GM21367 (cell line): ENCODE measurements around the gene SHANK1.
"Not testable (repeated sequence)": the region's sequence is repeated elsewhere in the genome, so short reads cannot be mapped to it uniquely, and the experiment has no call there.

Experiments
- ATAC-seq: cut with Tn5 transposase; IDR thresholded peaks from one replicate; pipeline ENCODE4 v1.9.1; 2021; ENCODE audit not compliant: unreplicated experiment

SHANK1 gene

GRCh38 chr19:50719566-50719965 lies at the start of gene SHANK1:
SHANK1 (minus strand) TSS chr19:50719802; CDS start chr19:50716919, 2,883 bp downstream.
- ATAC-seq: no peak

- no peak for ATAC-seq
Measured at GRCh38 chr19:50768277-50768676, 48.7 kb upstream of the SHANK1 start.

DNA sequence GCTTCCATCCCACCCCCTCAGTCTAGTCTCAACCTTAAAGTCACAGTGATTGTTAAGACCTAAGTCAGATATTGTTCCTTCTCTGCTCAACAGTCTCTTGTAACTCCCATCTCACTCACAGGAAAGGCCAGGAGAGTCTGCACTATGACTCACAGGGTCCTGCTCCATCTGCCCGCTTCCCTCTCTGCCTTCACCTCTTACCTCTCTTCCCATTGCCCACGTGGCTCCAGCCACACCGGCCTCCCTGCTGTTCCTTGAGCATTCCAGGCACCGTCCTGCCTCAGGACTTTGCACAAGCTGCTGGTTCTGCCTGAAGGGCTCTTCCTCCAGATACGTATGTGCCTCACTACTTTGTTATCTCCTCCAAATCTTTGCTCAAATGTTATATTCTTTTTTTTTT lies 47.7 kb upstream of the SHANK1 start:
- ATAC-seq: not testable (repeated sequence)

DNA sequence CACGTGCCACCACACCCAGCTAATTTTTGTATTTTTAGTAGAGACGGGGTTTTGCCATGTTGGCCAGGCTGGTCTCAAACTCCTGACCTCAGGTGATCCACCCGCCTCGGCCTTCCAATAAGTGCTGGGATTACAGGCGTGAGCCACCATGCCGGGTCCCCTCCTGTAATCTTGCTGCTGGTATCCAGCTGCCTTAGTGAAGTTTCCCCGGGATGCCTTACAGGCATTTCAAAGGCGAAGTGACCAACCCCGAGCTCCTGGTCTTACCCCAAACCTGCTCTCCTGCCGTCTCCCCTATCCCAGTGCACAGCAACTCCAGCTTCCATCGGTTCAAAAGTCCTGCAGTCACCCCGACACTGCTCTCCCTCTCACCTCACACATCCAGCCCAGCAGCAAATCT lies 47.1 kb upstream of the SHANK1 start:
- not testable (repeated sequence) for ATAC-seq

DNA sequence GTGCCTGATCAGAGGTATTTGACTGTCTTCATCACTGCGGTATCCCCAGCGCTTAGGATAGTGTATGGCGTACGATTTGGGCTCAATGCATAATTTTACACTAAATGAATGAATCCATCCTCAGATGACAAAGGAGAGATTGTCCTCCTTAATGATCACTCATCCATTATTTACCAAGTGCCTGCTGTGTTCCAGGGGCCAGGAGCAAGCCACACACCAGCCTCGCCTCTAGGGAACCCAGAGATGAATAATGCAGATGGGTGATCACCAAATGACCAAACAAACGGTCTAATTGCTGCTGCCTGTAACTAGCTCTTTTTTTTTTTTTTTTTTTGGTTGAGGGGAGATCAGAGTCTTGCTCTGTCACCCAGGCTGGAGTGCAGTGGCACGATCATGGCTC lies 44.8 kb upstream of the SHANK1 start:
- ATAC-seq: no peak

- ATAC-seq: not testable (repeated sequence)
Measured at GRCh38 chr19:50763521-50763920, 43.9 kb upstream of the SHANK1 start.

- ATAC-seq: not testable (repeated sequence)
Measured at GRCh38 chr19:50761501-50761900, 41.9 kb upstream of the SHANK1 start.

GRCh38 chr19:50759886-50760285 lies 40.3 kb upstream of the SHANK1 start:
- no peak for ATAC-seq

DNA sequence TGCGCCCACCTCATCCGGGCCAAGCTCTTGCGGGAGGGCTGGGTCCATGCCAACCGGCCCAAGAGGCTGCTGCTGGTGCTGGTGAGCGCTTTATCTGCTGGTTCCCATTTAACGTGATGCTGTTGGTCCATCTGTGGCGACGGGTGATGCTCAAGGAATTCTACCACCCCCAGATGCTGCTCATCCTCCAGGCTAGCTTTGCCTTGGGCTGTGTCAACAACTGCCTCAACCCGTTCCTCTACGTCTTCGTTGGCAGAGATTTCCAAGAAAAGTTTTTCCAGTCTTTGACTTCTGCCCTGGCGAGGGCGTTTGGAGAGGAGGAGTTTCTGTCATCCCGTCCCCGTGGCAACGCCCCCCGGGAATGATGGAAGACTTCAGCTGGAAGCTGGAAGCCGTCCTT lies 39.5 kb upstream of the SHANK1 start:
- ATAC-seq: not testable (repeated sequence)

GRCh38 chr19:50757624-50758023 lies 38.0 kb upstream of the SHANK1 start:
- not testable (repeated sequence) for ATAC-seq

DNA sequence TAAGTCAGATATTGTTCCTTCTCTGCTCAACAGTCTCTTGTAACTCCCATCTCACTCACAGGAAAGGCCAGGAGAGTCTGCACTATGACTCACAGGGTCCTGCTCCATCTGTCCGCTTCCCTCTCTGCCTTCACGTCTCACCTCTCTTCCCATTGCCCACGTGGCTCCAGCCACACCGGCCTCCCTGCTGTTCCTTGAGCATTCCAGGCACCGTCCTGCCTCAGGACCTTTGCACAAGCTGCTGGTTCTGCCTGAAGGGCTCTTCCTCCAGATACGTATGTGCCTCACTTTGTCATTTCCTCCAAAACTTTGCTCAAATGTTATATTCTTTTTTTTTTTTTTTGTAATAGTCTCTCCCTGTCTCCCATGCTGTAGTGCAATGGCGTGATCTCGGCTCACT lies 36.6 kb upstream of the SHANK1 start:
- not testable (repeated sequence) for ATAC-seq

DNA sequence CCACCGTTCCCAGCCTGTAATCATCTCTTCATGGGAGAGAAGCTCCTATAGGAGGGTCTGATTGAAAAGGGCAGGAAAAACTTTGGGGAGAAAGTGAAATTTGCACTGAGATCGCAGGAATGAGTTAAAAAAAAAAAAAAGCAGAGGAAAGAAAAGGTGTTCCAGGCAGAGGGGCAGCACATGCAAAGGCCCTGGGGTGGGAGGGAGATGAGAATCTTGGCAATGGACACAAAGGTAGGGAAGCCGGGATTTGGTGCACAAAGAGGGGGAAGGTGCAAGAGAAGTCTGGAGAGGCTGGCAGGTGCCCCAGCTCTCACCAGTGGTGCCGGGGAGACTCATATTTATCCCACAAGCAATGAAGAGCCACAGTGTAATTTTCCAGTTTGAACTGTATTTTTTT lies 34.3 kb upstream of the SHANK1 start:
- no peak for ATAC-seq

DNA sequence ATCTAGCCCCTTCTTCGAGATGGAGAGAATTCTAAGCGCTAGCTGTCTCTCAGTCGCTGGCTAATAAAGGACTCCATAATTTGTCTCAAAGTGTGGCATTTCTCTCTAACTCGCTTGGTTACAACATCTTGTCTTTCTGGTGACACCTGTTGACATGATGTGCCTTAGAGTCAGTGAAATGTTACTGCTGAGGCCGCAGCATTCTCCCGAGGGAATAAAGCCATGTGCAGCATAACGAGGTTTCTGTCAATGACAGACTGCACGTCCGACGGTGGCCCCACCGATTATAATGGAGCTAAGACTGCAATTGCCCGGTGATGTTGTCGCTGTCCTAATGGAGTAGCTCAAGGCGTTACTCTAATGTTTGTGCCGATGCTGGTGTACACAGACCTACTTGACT lies 30.4 kb upstream of the SHANK1 start:
- ATAC-seq: no peak

DNA sequence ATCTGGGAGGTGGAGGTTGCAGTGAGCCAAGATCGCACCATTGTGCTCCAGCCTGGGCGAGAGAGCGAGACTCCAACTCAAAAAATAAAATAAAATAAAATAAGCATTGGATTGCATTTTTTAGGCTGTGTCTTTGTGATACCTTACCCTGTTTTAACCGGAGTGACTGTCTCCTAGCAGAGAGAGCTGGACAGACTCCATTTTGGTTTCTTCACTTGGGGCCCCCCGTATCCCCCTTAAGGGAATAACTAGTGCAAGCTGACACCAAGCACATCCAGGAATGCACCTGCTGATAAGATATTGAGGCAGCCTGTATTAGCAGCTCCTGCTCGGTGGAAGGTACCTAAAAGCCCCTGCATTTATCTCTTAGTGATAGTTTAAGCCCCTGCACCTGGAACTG lies 29.9 kb upstream of the SHANK1 start:
- ATAC-seq: no peak

DNA sequence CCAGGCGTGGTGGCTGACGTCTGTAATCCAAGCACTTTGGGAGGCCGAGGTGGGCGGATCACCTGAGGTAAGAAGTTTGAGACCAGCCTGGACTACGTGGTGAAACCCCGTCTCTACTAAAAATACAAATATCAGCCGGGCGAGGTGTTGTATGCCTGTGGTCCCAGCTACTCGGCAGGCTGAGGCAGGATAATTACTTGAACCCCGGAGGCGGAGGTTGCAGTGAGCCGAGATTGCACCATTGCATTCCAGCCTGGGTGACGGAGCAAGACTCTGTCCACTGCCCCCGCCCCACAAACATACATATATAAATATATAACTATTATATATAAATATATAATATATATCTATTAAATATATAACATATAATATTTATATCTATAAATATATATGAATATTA lies 27.5 kb upstream of the SHANK1 start:
- ATAC-seq: not testable (repeated sequence)

DNA sequence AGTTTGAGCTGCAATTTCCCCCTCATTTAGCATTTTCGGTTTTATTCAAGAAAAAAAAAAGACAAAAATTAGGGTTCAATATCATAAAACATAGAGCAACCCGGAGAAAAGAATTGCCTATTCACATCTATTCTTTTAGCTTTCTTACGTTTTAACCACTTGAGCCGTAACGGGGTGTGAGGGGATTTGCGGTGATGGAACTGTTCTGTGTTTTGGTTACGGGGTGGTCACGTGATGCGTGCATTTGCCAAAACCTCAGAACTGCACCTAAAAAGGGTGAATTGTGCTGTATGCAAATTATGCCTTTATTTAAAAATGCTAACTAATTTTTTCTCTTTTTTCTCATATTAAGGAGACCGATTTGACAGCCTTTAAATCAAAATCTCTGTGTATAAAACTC lies 25.6 kb upstream of the SHANK1 start:
- no peak for ATAC-seq

DNA sequence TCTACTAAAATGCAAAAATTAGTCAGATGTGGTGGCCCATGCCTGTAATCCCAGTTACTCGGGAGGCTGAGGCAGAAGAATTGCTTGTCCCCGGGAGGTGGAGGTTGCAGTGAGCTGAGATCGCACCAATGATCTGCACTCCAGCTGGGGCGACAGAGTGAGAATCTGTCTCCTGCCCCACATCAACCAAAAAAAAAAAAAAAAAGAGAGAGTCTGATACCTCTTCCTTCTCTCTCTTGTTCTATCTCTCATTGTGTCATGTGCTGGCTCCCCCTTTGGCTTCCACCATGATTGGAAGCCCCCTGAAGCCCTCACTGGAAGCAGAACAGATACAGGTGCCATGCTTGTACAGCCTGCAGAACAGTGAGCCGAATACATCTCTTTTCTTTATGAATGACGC lies 23.9 kb upstream of the SHANK1 start:
- no peak for ATAC-seq

DNA sequence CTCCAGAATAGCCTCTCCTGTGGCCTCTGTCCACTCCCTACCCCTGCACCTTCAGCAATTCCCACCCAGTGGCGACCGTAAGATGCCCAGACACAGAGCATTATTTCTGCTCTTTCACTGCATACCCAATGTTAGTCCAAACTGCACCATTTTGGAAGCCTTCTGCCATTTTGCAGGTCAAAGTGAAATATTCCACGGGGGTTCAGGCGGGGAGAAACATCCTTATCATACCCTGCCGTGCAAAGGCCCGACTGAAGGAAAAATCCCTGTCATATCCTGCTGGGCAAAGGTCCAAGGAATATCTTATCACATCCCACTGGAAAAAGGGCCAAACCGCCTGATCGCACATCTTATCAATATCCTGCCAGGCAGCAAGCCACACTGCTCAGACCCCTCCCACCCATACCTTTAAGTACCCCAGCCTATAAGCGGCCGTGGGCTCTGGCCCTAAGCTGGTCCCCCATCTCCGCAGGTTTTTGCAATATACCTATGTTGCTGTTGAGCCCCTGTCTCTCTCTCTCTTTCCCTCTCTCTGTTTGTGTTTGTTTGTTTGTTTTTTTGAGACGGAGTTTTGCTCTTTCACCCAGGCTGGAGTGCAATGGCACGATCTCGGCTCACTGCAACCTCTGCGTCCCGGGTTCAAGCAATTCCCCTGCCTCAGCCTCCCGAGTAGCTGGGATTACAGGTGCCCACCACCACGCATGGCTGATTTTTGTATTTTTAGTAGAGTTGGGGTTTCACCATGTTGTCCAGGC lies 21.8 kb upstream of the SHANK1 start:
- no peak for ATAC-seq

DNA sequence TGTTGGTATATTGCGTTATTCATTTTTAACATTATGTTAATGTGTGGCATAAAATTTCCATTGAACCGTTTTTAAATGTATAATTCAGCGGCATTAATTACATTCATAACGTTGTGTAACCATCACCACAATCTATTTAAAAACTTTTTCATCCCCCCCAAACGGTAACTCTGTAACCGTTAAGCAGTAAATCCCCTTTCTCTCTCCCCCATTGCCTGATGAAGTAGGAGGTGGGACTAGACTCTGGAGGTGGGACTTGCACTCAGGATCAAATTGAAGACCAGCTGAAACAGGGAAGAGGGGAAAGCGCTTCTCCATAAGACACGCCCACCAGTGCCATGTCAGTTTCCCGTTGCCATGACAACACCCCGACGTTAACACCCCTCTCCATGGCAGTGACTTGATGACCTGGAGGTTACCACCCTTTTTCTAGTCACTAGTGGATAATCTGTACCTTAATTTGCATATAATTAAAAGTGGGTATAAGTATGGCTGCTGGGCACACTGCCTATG lies 20.4 kb upstream of the SHANK1 start:
- ATAC-seq: no peak

- no peak for ATAC-seq
Measured at GRCh38 chr19:50739132-50739913, 19.7 kb upstream of the SHANK1 start.

GRCh38 chr19:50736338-50736737 lies 16.7 kb upstream of the SHANK1 start:
- no peak for ATAC-seq

DNA sequence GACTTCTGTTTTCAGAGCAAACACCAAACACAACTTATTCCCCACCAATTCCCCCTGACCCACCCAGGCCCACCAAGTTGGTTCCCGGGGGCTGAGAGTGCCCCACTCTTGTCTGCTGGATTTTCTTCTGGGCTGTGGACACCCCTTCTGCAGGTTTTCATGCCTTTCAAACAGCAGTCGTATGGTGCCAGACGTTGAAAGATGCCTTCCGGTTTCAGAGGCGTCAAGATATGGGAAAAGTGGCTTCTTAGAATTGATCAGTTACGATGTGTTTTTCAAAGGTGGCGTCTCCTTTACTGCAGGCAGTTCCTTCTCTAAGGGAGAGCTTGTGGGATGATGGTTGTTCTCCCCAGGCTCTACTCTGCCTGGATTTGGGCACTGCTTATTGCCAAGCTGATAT lies 16.3 kb upstream of the SHANK1 start:
- ATAC-seq: no peak
